GM21576 (cell line): ENCODE data around the gene CASP6.

Source experiments
- ATAC-seq: cut with Tn5 transposase; IDR thresholded peaks from one replicate; pipeline ENCODE4 v1.9.1; 2021; ENCODE audit warnings: mild to moderate bottlenecking, moderate library complexity; ENCODE audit not compliant: unreplicated experiment

Gene CASP6

DNA sequence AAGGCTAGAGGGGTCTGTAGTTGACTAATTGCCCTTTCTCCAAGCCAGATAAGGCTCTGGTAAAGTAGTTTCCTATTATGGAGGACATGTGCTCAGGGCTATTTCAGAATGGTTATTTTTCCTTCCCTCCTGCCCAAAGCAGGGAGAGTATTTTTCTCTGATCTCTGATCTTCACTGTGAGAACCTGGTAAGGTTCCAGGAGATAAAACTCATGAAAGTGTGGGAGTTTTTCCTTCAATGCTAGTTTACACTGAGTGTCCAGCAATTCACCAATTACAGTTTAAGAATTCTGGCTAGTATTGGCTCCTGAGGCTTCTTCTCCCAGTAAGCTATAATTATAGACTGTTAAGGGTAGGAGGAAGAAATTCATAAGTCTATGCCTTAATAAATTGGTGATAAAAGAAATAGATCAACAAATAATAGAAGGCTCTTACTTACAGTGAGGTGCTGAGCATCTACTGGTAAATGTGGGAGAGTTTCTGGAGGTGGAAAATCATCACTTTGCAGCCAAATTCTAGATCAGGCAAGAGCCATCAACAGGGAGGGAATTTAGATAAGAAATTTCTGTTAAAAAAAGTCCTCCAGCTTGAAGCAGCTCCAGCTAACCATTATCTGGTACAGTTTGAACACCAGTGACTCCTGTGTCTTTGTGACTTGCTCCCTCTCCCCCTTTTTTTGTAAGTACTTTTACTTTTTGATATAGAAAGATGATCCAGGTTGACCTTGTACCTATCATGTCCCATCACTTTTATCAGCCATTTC lies 30.9 kb downstream of the CASP6 start:
- ATAC-seq, result no peak

DNA sequence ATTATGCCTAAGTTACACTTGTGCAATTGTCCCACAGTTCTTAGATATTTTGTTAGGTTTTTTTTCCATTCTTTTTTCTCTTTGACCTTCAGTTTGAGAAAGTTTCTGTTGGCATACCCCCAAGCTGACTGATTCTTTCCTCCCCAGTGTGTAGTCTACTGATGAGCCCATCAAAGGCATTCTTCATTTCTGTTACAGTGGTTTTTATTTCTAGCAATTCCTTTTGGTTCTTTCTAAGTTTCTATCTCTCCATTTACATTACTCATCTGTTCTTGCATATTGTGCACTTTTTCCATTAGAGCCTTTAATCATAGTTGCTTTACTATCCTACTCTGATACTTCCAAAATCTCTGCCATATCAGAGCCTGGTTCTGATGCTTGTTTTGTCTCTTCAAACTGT lies 31.9 kb downstream of the CASP6 start:
- no peak for ATAC-seq

DNA sequence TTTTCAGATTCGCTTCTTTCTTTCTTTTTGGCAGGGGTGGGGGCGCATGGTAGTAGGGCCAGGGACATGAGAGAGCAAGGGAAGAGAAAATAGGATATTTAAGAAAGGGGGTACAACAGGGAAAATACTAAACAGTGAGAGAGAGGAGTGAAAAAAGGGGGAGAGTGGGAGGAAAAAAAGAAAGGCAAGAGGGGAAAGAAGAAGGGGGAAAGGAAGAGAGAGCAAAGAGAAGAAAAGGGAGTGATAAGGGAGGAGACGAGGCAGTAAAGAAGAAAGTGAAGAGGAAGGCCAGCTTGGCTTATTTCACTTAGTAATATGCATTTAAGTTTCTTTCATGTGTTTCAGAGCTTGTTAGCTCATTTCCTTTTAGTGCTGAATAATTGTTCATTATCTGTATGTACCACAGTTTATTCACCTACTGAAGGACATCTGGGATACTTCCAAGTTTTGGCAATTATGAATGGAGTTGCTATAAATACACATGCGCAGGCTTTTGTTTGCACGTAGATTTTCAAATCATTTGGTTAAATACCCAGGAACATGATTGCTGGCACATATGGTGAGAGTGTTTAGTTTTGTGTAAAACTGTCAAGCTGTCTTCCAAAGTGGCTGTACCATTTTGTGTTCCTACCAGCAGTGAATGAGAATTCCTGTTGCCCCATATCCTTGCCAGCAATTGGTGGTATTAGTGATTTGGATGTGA lies 37.3 kb downstream of the CASP6 start:
- ATAC-seq, result no peak

DNA sequence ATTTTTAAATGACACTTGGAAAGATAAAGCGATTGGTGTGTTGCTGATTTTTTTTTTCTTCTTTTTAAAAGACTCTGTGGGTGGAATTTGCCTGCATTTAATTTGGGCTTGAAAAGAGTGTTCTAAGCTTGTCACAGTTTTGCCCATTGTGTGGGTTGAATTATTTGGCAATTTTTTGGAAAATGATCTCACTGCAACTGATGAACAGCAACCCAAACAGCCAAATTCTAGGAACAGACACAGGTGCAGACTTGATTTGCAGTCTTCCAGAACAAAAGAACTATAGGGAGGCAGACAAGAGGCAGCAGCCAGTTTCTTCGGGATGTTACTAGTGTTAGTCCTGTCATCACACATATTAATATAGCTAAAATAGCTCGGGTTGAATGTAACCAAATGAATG lies 40.5 kb downstream of the CASP6 start:
- ATAC-seq, result no peak

DNA sequence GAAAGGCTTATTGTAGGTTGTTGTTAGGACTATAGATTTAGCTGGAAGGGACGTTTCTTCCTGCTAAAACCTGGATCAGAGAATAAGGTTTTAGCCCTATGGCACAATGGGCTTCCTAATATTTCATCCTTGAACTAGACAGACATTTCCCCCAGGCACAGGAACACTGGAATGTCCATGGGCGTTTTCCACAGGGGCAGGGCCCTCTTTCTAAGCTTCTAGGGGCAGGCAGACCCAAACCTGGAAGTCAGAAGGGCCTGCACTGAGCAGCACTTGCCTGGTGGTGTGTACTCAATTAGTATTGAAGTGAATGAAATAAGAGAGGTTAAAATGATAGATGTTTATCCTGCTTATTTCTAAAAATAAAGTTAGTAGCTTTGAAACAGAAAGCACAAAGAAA lies 41.1 kb downstream of the CASP6 start:
- ATAC-seq, result no peak

DNA sequence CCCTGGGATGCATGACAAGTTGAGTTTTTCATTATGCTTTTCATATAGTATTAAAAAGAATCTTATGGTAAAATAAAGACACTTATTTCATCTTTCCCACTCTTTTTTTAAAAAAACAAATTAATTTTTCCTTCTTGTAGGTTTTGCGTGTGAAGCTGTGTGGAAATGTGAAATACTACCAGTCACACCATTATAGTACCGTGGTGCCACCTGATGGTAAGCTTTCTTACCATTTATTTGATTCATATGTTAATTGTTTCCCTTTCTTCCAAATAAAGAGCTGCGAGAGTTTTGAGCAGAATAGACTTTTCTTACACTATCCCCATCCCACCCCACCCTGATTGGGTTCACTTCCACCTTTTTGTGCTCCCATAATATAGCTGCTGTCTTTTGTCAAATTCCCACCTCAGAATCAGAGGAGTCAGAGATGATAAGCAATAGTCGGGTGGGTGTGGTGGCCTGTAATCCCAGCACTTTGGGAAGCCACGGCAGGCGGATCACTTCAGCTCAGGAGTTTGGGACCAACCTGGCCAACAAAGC lies 44.3 kb downstream of the CASP6 start:
- no peak for ATAC-seq

DNA sequence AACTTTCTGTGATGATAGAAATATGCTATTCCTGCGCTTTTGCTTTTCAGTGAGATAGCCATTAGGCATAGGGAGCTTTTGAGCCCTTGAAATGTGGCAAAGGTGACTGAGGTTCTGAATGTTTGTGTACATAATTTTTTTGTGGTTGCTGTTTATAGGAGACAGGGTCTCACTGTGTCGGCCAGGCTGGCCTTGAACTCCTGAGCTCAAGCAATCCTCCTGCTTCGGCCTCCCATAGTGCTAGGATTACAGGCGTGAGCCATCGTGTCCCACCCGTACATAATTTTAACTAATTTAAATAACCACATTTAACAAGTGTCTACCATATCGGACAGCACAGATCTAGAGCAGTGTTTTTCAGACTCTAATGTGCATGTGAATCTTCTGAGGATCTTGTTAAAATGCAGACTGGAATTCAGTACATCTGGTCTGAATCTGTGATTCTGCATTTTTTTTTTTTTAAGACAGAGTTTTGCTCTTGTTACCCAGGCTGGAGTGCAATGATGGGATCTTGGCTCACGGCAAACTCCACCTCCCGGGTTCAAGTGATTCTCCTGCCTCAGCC lies 45.3 kb downstream of the CASP6 start:
- ATAC-seq, result no peak

DNA sequence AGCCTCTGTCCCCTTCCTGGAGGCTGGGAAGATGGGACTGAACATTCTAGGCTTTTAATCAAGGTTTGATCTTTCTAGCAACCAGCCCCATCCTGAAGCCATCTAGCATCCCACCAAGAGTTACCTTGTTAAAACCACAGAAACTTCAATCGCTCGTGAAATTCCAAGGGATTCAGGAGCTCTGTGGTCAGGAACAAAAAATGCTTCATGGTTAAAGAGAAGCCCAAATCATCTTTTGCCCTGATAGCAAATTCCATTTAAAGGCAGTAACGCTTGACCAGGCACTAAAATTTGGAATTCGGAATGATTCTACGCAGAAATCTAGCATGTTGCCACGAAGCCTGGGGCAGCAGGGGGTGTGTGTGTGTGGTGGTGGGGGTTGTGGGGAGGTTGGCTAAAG lies 47.8 kb downstream of the CASP6 start:
- no peak for ATAC-seq

DNA sequence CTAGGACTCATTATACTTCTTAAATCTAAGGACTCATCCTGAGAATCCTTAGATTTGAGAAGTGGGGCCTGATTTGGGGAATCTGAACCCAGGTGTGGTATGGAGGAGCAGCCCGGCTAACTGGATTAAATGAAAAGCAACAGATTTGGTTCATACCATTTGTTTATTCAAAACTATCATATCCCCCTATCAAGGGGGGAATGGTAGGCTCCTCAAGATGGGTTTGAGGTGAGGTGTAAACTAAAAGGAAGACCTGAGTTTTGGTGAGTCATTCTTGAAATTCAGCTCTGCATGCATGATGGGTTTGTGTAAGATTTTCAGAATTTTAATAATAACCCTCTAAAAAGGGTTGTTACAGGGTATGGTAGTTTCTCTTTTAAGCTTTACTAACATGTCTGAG lies 53.4 kb downstream of the CASP6 start:
- peak; percentile 88 for ATAC-seq

DNA sequence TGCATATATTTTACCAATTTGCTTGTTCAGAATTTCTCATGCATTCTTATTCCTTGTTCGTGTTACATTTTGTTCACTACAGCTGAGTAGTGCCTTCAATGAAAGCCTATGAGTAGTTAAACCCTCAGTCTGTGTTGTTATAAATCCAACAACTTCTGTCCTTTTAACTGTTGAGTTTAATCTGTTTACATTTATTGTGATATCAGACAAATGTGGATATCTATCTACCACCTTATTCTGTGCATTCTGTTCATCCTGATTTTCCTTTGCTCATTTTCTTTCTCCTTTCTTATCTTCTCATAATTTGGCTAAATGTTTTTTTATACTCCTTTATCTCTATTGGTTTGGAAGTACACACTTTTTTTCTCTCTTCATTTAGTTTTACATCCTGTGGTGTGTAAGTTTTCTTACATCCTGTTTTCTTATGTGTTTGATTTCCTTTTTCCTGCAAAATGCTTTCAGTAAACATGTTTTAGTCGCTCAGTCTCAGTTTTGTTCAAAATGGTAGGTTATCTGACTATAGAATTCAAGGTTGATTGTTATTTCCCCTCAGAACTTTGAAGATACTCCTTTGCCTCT lies 54.2 kb downstream of the CASP6 start:
- ATAC-seq, result no peak

DNA sequence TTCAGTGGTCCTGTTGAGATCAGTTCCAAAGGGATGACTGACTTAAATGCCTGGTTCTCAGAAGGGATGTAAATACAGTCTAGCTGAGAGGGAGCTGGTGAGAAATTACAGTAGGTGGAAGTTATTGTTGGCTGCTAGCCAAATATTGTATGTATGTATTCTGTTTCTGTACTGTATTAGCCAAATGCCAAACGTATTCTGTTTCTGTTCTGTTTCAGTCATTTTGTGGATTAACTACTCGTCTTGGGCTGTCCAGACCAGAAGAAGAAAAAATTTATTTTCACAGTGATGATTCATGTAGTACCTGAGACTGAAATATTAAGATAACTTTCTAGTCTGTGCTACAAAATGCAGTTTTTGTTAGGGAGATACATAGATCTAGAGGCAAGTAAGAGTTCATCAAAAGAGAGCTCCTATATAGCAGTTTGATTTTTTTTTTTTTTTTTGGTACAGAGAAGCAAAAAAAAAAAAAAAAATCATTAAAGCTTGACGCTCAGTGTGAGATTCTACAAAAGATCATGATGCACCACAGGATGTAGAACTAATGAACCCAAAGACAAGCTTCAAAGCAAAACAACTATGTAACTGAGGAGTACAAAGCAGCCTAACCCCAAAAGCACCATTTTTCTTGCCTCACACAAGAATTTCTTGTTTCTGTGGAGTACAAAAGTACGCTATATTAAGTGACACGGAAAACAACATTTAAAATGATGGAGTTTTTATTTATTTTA lies 54.8 kb downstream of the CASP6 start:
- ATAC-seq, result peak; percentile 34

DNA sequence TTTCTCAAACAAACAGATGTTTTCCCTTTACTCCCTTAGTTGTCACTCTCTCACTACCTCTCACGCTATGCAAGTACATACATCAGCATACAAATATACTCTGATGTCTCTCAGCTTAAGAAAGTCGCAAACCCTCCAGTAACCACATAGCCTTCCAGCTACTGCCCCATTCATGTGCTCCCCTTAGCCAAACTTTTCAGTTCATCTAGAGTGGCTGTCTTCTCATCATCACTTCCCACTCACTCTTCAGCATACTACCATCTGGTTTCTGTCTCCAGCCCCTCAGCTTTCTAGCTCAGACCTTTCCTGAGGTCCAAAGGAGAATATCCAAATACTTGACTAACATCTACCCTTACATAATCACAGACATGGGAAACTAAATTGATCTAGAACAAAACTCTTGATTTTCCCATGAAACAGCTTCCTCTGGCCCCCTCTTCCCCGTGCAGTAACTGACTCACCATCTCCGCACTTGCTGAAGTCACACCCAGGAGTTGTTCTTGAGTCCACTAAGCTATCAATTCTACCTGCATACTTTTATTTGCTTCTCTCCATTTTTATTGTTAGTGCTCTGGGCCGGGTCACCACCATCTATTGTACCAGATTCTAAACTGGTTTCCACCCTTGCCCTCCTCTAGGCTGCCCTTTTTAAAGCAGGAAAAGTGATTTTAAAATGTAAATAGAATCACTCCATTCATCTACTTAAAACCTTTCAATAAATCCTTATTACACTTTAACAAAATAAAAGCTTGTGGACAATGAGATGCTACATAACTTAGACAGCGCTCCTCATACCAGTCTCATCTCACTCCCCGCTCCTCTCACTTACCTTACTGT lies 57.2 kb downstream of the CASP6 start:
- ATAC-seq, result no peak

DNA sequence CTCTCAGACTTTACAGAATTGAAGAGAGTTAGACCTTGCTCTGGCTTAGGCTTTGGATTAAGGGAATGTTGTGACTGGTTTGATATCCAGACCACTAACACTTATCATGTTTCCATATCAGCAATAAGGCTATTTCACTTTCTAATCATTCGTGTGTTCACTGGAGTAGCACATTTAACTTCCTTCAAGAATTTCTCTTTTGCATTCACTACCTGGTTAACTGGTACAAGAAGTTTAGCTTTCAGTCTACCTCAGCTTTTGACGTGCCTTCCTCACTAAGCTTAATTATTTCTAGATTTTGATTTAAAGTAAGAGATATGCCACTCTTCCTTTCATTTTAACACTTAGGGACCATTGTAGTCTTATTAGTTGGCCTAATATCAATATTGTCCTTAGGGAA lies 62.6 kb downstream of the CASP6 start:
- no peak for ATAC-seq
